ENCODE results near the gene CYP2B6.
"Not testable (repeated sequence)": the region's sequence is repeated elsewhere in the genome, so short reads cannot be mapped to it uniquely, and the experiment has no call there.

Gene CYP2B6

GRCh38 chr19:40990972-40991381 lies at the start of gene CYP2B6:
TSS of gene CYP2B6 (plus strand) at chr19:40991282. CDS start at chr19:40991306, 24 bp downstream.
- in situ Hi-C loops (cut with MboI; ENCODE audit: low sequenced_read_pairs), result no loop called here

DNA sequence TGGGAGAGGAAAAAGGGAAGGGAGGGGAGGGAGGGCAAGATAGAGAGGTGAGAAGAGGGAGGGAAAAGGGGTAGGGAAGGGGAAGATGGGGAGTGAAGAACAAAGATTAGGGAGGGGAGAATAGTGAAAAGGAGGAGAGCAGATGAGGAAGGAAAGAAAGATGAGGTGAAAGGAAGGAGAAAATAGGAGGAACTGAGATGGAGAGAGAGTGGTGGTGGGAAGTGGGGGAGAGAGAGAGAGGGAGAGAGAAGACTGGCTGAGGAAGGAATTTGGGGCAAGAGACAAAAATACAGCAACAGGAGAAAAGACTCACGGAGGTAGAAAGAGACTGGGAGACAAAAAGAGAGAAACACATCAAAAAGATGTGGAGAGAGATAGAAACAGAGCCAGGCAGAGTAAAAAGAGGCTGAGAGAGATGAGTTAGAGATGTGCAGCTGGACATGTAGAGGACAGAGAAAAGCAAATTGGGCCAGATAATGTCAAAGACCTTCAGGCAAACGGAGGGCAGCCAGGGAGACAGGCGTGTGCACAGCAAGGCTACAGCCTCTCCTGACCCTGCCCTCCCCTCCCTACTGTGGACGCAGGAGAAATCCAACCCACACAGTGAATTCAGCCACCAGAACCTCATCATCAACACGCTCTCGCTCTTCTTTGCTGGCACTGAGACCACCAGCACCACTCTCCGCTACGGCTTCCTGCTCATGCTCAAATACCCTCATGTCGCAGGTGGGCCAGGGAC lies 49.4 kb upstream of the CYP2B6 start:
- in situ Hi-C loops (cut with MboI; ENCODE audit: low sequenced_read_pairs), result no loop called here

- in situ Hi-C loops (cut with MboI; ENCODE audit: low sequenced_read_pairs), result no loop called here
Measured at GRCh38 chr19:40945645-40946044, 45.4 kb upstream of the CYP2B6 start.

- in situ Hi-C loops (cut with MboI; ENCODE audit: low sequenced_read_pairs), result no loop called here
Measured at GRCh38 chr19:40947114-40947513, 44.0 kb upstream of the CYP2B6 start.

DNA sequence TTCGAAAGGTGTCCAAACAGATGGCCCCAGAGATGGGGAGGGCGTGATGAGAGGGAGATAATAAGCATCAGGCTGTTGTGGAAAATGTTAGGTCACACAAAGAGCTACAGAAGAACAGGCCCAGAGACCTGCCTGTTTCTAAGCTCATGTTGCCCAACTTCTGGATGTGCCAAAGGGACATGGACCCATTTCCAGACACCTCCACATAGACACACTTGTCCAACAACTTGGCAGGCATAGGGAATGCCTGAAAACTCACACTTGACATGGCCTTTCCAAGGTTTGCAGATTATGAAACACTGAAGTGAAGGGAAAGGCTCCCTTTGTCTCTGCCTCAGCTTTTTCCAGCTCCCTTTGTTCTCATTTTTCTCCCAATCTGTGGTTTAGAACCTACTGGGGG lies 43.5 kb upstream of the CYP2B6 start:
- in situ Hi-C loops (cut with MboI; ENCODE audit: low sequenced_read_pairs), result no loop called here

- in situ Hi-C loops (cut with MboI; ENCODE audit: low sequenced_read_pairs), result no loop called here
Measured at GRCh38 chr19:40948580-40949299, 42.3 kb upstream of the CYP2B6 start.

DNA sequence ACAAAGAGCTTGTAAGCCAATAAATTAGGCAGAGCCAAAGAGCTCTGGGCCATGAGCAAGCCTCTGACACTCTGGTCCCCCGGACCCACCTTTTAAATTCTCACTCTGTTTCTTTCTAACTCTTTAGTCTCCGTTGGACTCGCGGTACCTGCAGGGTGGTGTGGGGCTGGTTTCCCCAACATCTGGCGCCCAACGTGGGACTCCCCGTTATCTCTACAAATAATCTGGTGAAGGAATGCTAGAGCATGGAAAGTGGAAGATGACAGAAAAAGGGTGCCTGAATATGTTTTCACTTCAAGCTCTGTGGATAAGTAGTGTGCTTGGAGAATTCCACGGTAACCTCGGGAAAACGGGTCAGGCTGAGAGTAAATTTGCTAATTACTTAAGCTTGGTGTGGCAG lies 36.5 kb upstream of the CYP2B6 start:
- in situ Hi-C loops (cut with MboI; ENCODE audit: low sequenced_read_pairs), result no loop called here

DNA sequence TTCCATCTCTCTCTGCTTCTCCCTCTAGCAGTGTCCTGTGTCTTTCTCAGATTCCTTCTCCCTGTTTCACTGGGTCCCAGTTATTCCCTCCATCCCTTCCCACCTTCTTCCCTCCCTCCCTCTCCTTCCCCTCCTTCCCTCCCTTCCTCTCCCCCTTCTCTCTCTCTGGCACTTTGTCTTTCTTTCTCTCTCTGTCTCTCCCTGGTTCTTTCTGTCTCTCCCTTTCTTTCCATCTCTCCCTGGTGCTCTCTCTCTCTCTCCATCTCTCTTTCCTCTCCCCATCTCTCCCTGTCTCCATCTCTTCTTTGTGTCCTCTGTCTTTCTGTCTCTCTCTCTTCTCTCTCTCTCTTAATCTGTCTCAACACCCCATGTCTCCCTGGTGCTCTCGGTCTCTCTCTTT lies 31.7 kb upstream of the CYP2B6 start:
- in situ Hi-C loops (cut with MboI; ENCODE audit: low sequenced_read_pairs), result no loop called here

DNA sequence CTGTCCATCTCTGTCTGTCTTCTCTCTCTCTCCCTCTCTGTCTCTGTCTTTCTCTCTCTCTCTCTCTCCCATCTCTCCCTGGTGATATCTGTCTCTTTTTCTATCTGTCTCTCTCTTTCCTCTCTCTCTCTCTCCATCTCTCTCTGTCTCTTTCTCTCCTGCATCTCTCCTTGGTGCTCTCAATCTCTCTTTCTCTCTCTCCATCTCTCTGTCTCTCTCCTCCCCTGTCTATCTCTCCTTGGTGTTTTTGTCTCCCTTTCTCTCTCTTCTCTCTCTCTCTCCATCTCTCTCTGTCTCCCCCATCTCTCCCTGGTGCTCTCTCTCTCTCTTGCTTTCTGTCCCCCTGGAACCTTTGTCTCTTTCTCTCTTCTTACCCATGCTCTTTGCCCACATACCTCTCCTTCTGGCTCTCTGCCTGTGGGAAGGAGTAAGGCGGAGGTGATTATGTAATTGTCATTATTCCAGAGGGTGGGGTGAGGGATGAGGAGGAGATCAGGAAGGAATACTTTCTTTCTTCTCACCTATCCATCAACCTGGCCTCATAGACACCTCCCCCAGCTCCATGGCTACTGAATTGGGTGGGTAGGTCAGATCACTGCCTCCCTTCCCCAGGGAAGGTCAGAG lies 30.9 kb upstream of the CYP2B6 start:
- in situ Hi-C loops (cut with MboI; ENCODE audit: low sequenced_read_pairs), result no loop called here

- in situ Hi-C loops (cut with MboI; ENCODE audit: low sequenced_read_pairs), result no loop called here
Measured at GRCh38 chr19:40960780-40961179, 30.3 kb upstream of the CYP2B6 start.

GRCh38 chr19:40962460-40962961 lies 28.6 kb upstream of the CYP2B6 start:
- in situ Hi-C loops (cut with MboI; ENCODE audit: low sequenced_read_pairs), result no loop called here

DNA sequence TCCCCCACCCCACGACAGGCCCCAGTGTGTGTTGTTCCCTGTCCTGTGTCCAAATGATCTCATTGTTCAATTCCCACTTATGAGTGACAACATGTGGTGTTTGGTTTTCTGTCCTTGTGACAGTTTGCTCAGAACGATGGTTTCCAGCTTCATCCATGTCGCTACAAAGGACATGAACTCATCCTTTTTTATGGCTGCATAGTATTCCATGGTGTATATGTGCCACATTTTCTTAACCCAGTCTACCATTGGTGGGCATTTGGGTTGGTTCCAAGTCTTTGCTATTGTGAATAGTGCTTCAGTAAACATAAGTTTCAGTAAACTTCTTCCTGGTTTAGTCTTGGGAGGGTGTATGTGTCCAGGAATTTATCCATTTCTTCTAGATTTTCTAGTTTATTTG lies 26.7 kb upstream of the CYP2B6 start:
- in situ Hi-C loops (cut with MboI; ENCODE audit: low sequenced_read_pairs), result not testable (repeated sequence)

- in situ Hi-C loops (cut with MboI; ENCODE audit: low sequenced_read_pairs), result not testable (repeated sequence)
Measured at GRCh38 chr19:40965351-40965750, 25.7 kb upstream of the CYP2B6 start.

GRCh38 chr19:40966591-40966990 lies 24.5 kb upstream of the CYP2B6 start:
- in situ Hi-C loops (cut with MboI; ENCODE audit: low sequenced_read_pairs), result not testable (repeated sequence)

GRCh38 chr19:40968065-40968464 lies 23.0 kb upstream of the CYP2B6 start:
- in situ Hi-C loops (cut with MboI; ENCODE audit: low sequenced_read_pairs), result not testable (repeated sequence)

- in situ Hi-C loops (cut with MboI; ENCODE audit: low sequenced_read_pairs), result not testable (repeated sequence)
Measured at GRCh38 chr19:40969721-40970120, 21.4 kb upstream of the CYP2B6 start.

DNA sequence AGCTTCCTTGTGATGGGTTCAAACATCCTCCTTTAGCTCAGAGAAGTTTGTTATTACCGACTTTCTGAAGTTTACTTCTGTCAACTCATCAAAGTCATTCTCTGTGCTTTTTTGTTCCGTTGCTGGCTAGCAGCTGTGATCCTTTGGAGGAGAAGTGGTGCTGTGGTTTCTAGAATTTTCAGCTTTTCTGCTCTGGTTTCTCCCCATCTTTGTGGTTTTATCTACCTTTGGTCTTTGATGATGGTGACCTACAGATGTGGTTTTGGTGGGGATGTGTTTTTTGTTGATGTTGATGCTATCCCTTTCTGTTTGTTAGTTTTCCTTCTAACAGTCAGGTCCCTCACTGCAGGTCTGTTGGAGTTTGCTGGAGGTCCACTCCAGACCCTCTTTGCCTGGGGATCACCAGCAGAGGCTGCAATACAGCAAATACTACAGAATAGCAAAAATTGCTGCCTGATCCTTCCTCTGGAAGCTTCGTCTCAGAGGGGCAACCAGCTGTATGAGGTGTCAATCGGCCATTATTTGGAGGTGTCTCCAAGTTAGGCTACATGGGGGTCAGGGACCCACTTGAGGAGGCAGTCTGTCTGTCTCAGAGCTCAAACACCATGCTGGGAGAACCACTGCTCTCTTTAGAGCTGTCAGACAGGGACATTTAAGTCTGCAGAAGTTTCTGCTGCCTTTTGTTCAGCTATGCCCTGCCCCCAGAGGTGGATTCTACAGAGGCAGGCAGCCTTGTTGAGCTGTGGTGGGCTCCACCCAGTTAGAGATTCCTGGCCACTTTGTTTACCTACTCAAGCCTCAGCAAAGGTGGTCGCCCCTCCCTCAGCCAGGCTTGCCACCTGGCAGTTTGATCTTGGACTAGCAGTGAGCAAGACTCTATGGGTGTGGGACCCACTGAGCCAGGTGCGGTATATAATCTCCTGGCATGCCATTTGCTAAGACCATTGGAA lies 20.4 kb upstream of the CYP2B6 start:
- in situ Hi-C loops (cut with MboI; ENCODE audit: low sequenced_read_pairs), result not testable (repeated sequence)

DNA sequence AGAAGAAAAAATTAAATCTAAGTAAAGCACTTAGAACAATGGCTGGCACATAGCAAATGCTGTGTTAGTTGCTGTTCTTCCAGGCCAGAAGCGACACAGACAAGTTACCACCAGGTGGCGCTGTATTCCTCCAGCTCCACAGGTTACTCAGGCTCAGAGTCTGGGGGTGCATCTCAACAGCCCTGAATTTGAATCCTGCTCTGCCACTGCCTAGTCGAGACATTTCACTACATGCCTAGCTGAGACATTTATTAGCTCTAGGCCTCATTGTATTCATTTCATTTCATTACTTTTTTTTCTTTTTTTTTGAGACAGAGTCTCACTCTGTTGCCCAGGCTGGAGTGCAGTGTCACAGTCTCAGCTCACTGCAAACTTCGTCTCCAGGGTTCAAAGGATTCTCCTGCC lies 16.4 kb upstream of the CYP2B6 start:
- in situ Hi-C loops (cut with MboI; ENCODE audit: low sequenced_read_pairs), result no loop called here

DNA sequence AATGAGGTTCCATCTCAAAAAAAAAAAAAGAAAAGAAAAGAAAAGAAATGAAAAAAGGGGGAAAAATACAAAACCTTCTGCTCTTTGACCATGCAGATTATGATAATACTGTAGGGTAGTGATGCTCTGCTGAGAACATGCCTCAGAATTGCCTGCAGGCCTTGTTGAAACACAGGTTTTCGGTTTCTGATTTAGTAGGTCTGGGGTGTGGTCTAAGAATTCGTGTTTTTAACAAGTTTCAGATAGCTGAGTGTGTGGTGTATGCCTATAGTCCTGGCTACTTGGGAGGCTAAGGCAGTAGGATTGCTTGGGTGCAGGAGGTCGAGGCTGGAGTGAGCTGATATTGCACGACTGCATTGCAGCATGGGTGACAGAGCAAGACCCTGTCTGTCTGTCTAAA lies 14.9 kb upstream of the CYP2B6 start:
- in situ Hi-C loops (cut with MboI; ENCODE audit: low sequenced_read_pairs), result no loop called here

- in situ Hi-C loops (cut with MboI; ENCODE audit: low sequenced_read_pairs), result no loop called here
Measured at GRCh38 chr19:40976724-40977123, 14.4 kb upstream of the CYP2B6 start.

GRCh38 chr19:40979759-40980158 lies 11.3 kb upstream of the CYP2B6 start:
- in situ Hi-C loops (cut with MboI; ENCODE audit: low sequenced_read_pairs), result not testable (repeated sequence)

Measured in hTERT RPE-1 (cell line).